Measurements from ENCODE around the gene CAMTA1. TPM values are rescaled to one million over a fixed set of nuclear protein-coding genes. Genes with fewer than 3 reads are reported as not detected.

CAMTA1 gene
- total RNA-seq, 2 donors from 2014 or later = 36.7 to 51.9 TPM

- Mint-ChIP-seq H3K9me3 (no peaks in the 10 kb centered on the region), H3K27ac (no peak overlapping the region), H3K4me3 (no peak overlapping the region), H3K4me1 (no peaks in the 10 kb centered on the region), H3K36me3 (ENCODE audit: low read depth) (no peaks in the 10 kb centered on the region), H3K27me3 (peaks cover 26% of the 10 kb centered on the region)
- no peak for ATAC-seq (replicated peaks)
Measured at GRCh38 chr1:7250597-7251453, 465.6 kb downstream of the CAMTA1 start.

GRCh38 chr1:7251454-7251800 lies 466.2 kb downstream of the CAMTA1 start:
- Mint-ChIP-seq H3K36me3 (ENCODE audit: low read depth) (no peaks in the 10 kb centered on the region), H3K9me3 (no peaks in the 10 kb centered on the region), H3K4me1 (no peaks in the 10 kb centered on the region), H3K4me3 (no peak overlapping the region), H3K27ac (no peak overlapping the region), H3K27me3 (peaks cover 22% of the 10 kb centered on the region)
- ATAC-seq (replicated peaks) = no peak

- no peak overlapping the region for H3K4me3 Mint-ChIP-seq
- H3K27me3 Mint-ChIP-seq = peaks cover 13% of the 10 kb centered on the region
- H3K9me3 Mint-ChIP-seq = no peaks in the 10 kb centered on the region
- no peaks in the 10 kb centered on the region for H3K4me1 Mint-ChIP-seq
- ATAC-seq (replicated peaks) = no peak
- no peak overlapping the region for H3K27ac Mint-ChIP-seq
- no peaks in the 10 kb centered on the region for H3K36me3 Mint-ChIP-seq (ENCODE audit: low read depth)
Measured at GRCh38 chr1:7252411-7253117, 467.3 kb downstream of the CAMTA1 start.

GRCh38 chr1:7253118-7253480 lies 467.8 kb downstream of the CAMTA1 start:
- no peaks in the 10 kb centered on the region for H3K9me3 Mint-ChIP-seq
- no peak overlapping the region for H3K4me3 Mint-ChIP-seq
- no peak for ATAC-seq (replicated peaks)
- H3K27me3 Mint-ChIP-seq = peaks cover 10% of the 10 kb centered on the region
- H3K4me1 Mint-ChIP-seq = no peaks in the 10 kb centered on the region
- no peak overlapping the region for H3K27ac Mint-ChIP-seq
- H3K36me3 Mint-ChIP-seq (ENCODE audit: low read depth) = no peaks in the 10 kb centered on the region

GRCh38 chr1:7253988-7254587 lies 468.8 kb downstream of the CAMTA1 start:
- ATAC-seq (replicated peaks) = no peak
- no peaks in the 10 kb centered on the region for H3K4me1 Mint-ChIP-seq
- H3K36me3 Mint-ChIP-seq (ENCODE audit: low read depth) = no peaks in the 10 kb centered on the region
- no peak overlapping the region for H3K4me3 Mint-ChIP-seq
- peaks cover 6% of the 10 kb centered on the region for H3K27me3 Mint-ChIP-seq
- H3K9me3 Mint-ChIP-seq = no peaks in the 10 kb centered on the region
- H3K27ac Mint-ChIP-seq = no peak overlapping the region

- Mint-ChIP-seq H3K4me3 (no peak overlapping the region), H3K27ac (no peak overlapping the region), H3K36me3 (ENCODE audit: low read depth) (no peaks in the 10 kb centered on the region), H3K27me3 (no peaks in the 10 kb centered on the region), H3K9me3 (no peaks in the 10 kb centered on the region), H3K4me1 (no peaks in the 10 kb centered on the region)
- ATAC-seq (replicated peaks) = peak; percentile 29
Measured at GRCh38 chr1:7255303-7256058, 470.2 kb downstream of the CAMTA1 start.

- no peak overlapping the region for H3K4me3 Mint-ChIP-seq
- no peaks in the 10 kb centered on the region for H3K4me1 Mint-ChIP-seq
- peaks cover 5% of the 10 kb centered on the region for H3K27me3 Mint-ChIP-seq
- ATAC-seq (replicated peaks) = no peak
- no peak overlapping the region for H3K27ac Mint-ChIP-seq
- H3K36me3 Mint-ChIP-seq (ENCODE audit: low read depth) = no peaks in the 10 kb centered on the region
- no peaks in the 10 kb centered on the region for H3K9me3 Mint-ChIP-seq
Measured at GRCh38 chr1:7256526-7256925, 471.3 kb downstream of the CAMTA1 start.

DNA sequence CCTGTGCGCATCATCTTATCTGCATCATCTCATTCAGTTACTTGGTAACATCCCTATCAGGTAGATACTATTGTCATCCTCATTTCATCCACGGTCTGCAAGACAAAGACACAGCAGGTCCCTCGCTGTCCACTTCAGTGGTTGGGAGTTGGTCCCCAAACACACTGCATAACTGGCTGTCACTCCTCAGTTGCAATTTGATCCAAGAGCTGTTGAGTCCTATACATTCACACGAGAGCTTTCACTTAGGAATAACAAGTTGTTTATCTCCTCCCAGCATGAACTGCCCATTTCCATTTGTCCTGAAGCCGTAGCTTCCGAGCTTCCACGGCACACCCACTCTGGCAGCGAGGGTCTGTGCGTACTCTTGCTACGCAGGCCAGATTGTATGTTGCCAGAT lies 472.0 kb downstream of the CAMTA1 start:
- Mint-ChIP-seq H3K27ac (no peak overlapping the region), H3K36me3 (ENCODE audit: low read depth) (no peaks in the 10 kb centered on the region), H3K4me1 (no peaks in the 10 kb centered on the region), H3K27me3 (peaks cover 5% of the 10 kb centered on the region), H3K9me3 (no peaks in the 10 kb centered on the region), H3K4me3 (no peak overlapping the region)
- no peak for ATAC-seq (replicated peaks)

DNA sequence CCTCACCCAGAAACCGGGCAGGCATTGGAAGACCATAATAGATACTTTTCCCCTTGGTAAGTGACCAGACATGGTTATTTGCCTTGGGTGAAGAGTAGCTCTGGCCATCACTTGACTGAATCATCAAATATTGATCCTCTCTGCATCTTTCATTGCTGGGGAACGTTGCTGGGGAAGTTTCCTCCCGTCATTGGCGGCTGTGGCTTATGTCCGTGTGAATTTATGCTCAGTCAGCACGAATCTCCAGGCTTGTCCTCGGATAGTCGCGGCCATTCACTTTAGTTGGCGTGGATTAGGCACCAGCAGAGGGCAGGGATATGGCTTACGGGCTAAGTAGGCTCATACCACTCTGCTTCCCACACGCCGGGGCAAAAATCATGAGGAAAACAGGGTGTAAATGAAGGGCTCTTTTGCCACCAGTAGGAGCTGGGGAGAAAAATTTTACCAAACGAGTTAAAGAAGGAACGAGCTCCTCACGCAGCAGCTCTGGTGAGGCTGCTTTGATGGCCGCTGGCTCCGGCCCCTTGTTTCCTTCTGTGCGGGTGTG lies 473.4 kb downstream of the CAMTA1 start:
- no peak for ATAC-seq (replicated peaks)
- no peaks in the 10 kb centered on the region for H3K9me3 Mint-ChIP-seq
- H3K27ac Mint-ChIP-seq = no peak overlapping the region
- H3K27me3 Mint-ChIP-seq = peaks cover 17% of the 10 kb centered on the region
- H3K4me1 Mint-ChIP-seq = no peaks in the 10 kb centered on the region
- H3K36me3 Mint-ChIP-seq (ENCODE audit: low read depth) = no peaks in the 10 kb centered on the region
- no peak overlapping the region for H3K4me3 Mint-ChIP-seq

DNA sequence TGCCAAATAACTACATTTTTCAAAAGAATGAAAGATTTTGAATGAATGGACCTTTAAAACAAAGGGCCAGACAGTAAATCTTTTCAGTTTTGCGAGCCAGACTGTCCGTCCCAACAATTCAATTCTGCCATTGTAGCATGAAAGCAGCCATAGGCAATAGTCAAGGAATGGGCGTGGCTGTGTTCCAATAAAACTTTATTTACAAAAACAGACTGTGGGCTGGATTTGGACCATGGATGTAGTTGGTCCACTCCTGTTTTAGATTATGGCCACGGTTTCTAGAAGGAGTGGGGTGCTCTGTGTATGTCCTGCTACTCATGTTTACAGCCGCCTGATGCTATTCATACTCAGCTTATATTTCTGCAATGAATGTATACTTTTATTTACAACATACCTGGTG lies 474.7 kb downstream of the CAMTA1 start:
- H3K36me3 Mint-ChIP-seq (ENCODE audit: low read depth) = no peaks in the 10 kb centered on the region
- no peaks in the 10 kb centered on the region for H3K9me3 Mint-ChIP-seq
- no peak for ATAC-seq (replicated peaks)
- no peak overlapping the region for H3K27ac Mint-ChIP-seq
- no peak overlapping the region for H3K4me3 Mint-ChIP-seq
- peaks cover 21% of the 10 kb centered on the region for H3K27me3 Mint-ChIP-seq
- no peaks in the 10 kb centered on the region for H3K4me1 Mint-ChIP-seq

GRCh38 chr1:7261490-7261889 lies 476.2 kb downstream of the CAMTA1 start:
- Mint-ChIP-seq H3K27ac (no peak overlapping the region), H3K4me3 (no peak overlapping the region), H3K4me1 (no peaks in the 10 kb centered on the region), H3K27me3 (peaks cover 28% of the 10 kb centered on the region), H3K9me3 (no peaks in the 10 kb centered on the region), H3K36me3 (ENCODE audit: low read depth) (no peaks in the 10 kb centered on the region)
- no peak for ATAC-seq (replicated peaks)

DNA sequence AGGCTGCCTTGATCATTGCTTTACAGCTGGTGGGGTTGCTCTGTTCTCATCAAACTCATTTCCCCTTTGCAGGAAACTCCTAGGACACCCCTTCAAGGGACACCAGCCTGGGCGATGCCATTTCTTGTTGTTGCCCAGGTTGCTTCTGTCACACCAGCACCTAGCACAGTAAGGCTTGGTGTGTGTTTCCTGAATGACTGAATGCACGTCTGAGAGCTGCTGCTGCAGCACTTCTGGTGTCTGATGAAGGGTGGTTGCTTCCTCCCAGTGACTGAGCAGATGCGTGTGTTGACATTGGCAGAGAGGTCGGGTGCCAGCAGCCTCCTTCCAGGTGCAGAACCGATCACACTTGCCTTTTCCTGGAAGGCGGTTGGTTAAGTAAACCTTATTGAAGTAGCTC lies 477.4 kb downstream of the CAMTA1 start:
- Mint-ChIP-seq H3K4me1 (no peaks in the 10 kb centered on the region), H3K4me3 (no peak overlapping the region), H3K9me3 (no peaks in the 10 kb centered on the region), H3K27me3 (peaks cover 34% of the 10 kb centered on the region), H3K36me3 (ENCODE audit: low read depth) (no peaks in the 10 kb centered on the region), H3K27ac (no peak overlapping the region)
- no peak for ATAC-seq (replicated peaks)

DNA sequence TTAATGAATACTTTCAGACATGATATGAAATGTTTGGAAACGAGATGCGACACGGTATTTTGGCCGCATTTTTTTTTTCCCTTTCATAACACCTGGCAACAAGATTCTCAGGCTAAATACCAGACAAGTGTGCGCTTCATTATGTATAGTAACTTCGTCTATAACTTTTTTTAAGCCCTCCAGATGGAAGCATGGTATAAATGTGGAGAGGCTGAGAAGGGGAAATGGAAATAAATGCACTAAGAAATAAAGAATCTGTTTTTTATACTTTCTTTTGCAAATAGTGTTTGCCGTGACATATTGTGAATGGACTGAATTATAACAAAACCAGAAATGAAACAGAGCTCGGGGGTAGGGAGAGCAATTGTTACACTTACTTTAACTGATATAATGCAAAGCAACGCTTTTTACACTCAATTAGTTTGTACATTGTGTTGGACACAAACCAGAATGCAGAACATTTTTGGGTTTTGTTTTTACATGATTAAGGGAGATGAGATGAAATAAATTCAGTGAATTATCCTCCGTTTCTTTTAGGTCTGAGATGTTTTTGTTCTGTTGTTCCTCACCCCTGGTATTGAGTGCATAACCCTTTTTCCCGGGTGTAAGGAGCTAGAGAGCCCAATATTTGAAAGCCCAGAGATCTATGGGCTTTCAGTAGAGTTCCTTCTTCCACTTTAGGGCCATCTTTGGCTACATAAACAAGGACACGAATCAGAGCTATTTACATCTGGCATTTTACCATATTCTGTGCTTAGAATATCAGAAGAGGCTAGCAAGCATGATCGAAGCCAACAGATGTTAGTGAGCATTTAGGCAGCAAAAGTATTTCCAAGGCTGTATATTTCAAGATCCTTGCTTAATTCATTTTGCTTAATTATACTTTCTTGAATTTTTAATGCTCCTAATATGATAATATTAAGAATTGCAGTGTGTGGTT lies 478.0 kb downstream of the CAMTA1 start:
- H3K27me3 Mint-ChIP-seq = peaks cover 37% of the 10 kb centered on the region
- peaks cover 4% of the 10 kb centered on the region for H3K9me3 Mint-ChIP-seq
- no peak for ATAC-seq (replicated peaks)
- H3K4me1 Mint-ChIP-seq = no peaks in the 10 kb centered on the region
- H3K27ac Mint-ChIP-seq = no peak overlapping the region
- no peak overlapping the region for H3K4me3 Mint-ChIP-seq
- no peaks in the 10 kb centered on the region for H3K36me3 Mint-ChIP-seq (ENCODE audit: low read depth)

Measured in activated T-helper 17 cell treated with anti-CD3 and anti-CD28 coated beads, Interleukin-2, amount 50 U/mL, for 72 hours (primary cell).